Muscle of arm (tissue), 14 donors: ENCODE data around the gene MYB. TPM values are rescaled to one million over a fixed set of nuclear protein-coding genes. Genes with fewer than 3 reads are reported as not detected.
"Not testable (repeated sequence)": the region's sequence is repeated elsewhere in the genome, so short reads cannot be mapped to it uniquely, and the experiment has no call there.

ENCODE experiments used
- DNase-seq: peaks from one replicate; pipeline ENCODE4 v3.0.0-alpha.2; 2013
- long read RNA-seq, 11 donors: transcript quantifications; one replicate each; lab custom pipeline, GENCODE V29; 2026
- polyA plus RNA-seq, 12 donors: library from polyadenylated mRNA; unstranded; fragments of 120-200 nt; gene quantifications; one replicate each; pipeline ENCODE4 v1.2.1, GENCODE V29; 2013; ENCODE audit not compliant: insufficient read length in 12 of 12

The MYB gene
- 1 to 10 TPM in 7 of 12 donors, under 1 TPM in 3, not detected in 2; 0.71 to 9.3 (median 1.1) TPM for polyA plus RNA-seq
- long read RNA-seq, donor 1, partial matches to known transcripts: 0 of 1 reads
- long read RNA-seq, donor 1, other reads (novel, unspliced or antisense): 0 of 1 reads
- long read RNA-seq, donor 2: 0 reads
- long read RNA-seq, donor 3: 0 reads
- long read RNA-seq, donor 4: 0 reads
- long read RNA-seq, donor 5: 0 reads
- long read RNA-seq, donor 6, partial matches to known transcripts: 0 of 1 reads
- long read RNA-seq, donor 6, other reads (novel, unspliced or antisense): 0 of 1 reads
- long read RNA-seq, donor 7: 0 reads
- long read RNA-seq, donor 8: 0 reads
- long read RNA-seq, donor 9: 0 reads
- long read RNA-seq, donor 10: 0 reads
- long read RNA-seq, donor 11, partial matches to known transcripts: 0 of 2 reads
- long read RNA-seq, donor 11, other reads (novel, unspliced or antisense): 0 of 2 reads

DNA sequence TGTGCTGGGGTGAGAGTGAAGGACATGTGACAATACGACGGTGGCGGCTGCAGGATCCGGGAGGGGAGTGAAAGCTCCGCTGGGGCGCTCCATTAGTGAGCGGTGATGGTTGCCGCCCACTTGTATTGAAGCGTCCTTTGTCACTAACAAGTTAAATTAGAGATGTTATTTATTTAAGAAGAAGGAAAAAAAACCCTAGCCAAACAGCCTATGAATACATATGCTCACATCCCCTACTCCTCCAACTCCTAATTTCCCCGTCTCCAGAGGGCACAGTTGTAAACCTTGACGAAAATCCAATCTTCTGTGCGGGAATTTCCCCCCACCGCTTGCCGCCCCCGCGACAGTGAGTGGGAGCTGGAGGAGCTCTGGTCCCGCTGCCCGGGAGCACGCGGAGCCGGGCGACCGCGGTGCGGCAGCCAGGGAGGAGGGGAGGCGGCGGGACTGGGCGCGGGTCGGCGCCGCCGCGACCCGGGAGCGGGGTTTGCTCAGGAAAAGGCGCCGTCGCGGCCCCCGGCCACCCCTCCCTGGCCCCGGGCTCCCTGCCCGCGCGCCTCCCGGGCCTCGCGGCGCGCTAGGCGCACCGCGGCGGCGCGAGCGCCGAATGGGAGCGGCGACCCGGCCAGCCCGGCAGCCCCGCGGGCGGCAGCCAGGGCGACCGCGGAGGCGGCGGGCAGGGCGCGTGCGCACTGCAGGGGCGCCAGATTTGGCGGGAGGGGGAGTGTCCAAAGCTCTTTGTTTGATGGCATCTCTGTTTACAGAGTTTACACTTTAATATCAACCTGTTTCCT, at the start of gene MYB:
TSS of gene MYB (plus strand) at position 767 of the 791 bp plus-strand sequence. CDS start 206 bp downstream, outside the sequence.
- DNase-seq: peak; percentile 43

GRCh38 chr6:135132776-135133175, 48.3 kb upstream of the MYB start:
- no peak for DNase-seq

- DNase-seq: no peak
These were observed 45.3 kb upstream of the MYB start for GRCh38 chr6:135135835-135136234.

GRCh38 chr6:135137826-135138225, 43.3 kb upstream of the MYB start:
- no peak for DNase-seq

DNA sequence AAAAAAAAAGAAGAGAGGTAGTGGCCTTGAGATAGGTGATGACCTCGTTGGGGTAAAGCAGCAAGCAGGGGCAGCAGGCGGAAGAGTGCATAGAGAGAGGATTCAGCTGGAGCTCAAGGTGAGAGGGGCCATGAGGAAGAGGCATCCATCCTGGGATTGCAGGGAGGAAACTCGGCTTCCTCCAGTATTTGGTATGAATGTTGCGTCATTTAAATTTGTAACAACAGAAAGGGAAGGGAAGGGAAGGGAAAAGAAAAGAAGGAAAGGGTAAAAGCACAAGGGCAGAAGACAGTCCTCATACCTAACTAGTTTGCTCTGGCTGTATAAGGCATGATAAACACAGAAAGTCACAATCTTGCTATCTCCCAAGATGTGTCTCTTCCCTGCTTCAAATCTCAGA, 39.9 kb upstream of the MYB start:
- DNase-seq: no peak

GRCh38 chr6:135141728-135142127, 39.4 kb upstream of the MYB start:
- DNase-seq: no peak

DNA sequence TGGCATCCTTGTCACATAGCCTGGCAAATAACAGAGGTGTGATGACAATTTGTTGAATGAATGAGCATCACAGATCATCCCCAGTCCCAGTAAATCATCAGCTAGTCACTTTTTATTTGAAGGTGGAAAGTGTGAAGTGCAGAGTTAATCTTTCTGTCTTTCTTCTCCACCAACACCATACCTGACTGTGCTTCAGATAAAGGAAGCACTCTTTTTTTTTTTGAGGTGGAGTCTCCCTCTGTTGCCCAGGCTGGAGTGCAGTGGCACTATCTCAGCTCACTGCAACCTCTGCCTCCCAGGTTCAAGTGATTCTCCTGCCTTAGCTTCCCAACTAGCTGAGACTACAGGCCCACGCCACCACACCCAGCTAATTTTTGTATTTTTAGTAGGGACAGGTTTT, 38.9 kb upstream of the MYB start:
- DNase-seq: not testable (repeated sequence)

- DNase-seq: no peak
These were observed 36.4 kb upstream of the MYB start for GRCh38 chr6:135144673-135145062.

DNA sequence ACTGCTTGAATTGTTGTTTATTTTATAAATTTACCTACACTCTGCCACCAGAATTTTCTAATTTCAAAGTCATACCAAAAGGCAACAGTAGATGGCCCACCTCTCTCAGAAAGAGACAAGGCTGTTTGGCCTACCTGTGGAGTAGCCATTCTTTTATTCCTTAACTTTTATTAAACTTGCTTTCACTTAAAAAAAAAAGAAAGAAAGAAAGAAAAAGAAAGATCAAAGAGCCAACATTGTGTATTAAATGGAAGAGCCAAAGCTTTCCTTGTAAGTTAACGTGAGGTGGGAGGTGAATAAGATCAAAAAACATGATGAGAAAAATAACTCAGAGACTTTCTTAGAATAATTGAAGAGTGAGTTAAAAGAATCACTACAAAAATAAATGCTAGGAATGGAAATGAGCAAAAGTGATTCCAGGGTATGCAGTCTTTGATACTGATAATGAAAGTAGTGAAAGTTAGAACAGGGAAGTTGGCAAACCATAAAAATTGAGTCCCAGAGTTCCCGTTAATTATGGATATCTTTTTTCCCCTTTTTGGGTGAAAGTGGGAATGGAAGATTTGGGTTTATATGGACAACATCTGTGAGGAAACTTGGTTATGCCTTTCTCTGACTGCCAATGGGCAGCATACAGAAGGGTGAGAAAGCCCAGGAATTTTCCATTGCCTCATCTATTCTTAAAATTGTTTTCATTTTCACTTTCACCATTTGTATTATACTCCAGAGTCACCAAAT, 35.9 kb upstream of the MYB start:
- no peak for DNase-seq

DNA sequence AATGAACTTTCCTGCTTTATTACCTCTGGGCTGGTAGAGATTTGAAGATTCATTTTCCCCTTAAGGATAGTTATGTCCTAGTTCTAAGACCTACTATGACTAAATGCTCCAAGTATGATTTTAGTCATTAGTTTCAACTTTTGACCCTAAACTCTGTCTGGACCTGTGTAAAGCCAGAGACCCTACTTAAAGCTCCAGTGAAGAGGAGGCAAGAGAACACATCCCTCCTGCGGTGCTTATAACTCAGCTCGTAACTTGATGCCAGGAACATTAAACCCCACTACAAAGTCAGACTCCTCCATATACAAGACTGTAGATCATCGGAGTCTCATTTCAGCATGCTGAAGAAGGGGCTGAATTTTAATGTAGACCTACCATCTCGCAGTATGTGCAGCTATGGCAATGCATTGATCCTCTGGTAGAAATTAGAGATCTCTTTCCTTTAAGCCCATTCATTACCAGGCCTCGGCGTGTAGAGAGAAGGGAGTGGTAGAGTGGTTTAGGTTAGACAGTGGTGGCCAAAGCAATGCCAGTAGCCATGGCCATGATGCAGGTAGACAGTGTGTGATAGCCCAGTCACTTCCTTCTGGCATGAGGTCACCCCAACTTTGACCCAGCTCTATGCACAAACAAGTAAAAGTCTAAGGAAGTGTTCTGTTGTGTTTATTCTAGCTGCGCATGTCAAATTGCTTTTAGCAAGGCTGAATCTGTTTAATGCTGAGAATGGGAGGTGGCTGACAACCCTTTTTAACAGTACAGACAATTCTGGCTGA, 34.8 kb upstream of the MYB start:
- DNase-seq: no peak

GRCh38 chr6:135147637-135148592, 33.2 kb upstream of the MYB start:
- DNase-seq: no peak

GRCh38 chr6:135148889-135149288, 32.2 kb upstream of the MYB start:
- DNase-seq: no peak

DNA sequence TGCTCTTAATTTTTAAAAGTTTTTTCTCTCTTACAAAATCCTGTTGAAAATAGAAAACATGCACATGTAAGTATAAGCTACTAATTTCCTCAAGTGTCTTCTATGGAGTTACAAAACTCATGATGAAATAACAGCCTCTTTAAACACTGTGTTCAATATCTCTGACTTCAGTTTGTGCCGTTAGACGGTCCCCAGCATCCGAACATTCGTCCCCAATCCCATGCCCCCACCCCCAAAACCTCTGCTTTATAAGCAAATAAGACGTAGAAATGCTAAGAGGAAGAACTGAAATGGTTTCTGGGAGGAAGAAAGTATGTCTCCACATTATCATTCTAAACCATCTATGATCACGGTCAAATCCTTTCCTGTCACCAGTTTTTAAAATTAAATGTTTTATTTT, 31.7 kb upstream of the MYB start:
- no peak for DNase-seq

DNA sequence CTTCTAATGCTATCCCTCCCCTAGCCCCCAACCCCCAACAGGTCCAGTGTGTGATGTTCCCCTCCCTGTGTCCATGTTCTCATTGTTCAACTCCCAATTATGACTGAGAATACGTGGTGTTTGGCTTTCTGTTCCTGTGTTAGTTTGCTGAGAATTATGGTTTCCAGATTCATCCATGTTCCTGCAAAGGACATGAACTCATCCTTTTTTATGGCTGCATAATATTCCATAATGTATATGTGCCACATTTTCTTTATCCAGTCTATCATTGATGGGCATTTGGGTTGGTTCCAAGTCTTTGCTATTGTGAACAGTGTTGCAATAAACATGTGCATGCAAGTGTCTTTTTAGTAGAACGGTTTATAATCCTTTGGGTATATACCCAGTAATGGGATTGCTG, 30.6 kb upstream of the MYB start:
- DNase-seq: not testable (repeated sequence)

GRCh38 chr6:135154125-135154524, 27.0 kb upstream of the MYB start:
- not testable (repeated sequence) for DNase-seq

GRCh38 chr6:135158397-135158796, 22.7 kb upstream of the MYB start:
- no peak for DNase-seq

DNA sequence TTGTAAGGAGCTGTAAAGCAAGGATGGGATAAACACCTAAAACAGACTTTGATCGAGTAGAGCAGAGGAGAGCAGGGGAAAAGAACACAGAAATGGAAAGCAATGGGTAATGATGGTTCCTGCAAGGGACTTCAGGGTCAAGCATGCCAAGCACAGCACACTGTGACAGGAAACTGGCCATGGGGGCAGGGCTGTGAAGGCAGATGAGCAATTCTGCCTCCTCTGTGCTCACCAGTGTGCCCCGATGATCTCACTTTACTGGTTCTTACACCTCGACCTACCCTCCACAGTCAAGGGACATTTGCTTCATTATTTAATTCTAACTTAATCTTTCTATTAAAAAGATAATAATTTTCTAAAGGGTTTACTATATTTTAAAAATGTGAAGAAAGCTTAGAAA, 21.6 kb upstream of the MYB start:
- no peak for DNase-seq

DNA sequence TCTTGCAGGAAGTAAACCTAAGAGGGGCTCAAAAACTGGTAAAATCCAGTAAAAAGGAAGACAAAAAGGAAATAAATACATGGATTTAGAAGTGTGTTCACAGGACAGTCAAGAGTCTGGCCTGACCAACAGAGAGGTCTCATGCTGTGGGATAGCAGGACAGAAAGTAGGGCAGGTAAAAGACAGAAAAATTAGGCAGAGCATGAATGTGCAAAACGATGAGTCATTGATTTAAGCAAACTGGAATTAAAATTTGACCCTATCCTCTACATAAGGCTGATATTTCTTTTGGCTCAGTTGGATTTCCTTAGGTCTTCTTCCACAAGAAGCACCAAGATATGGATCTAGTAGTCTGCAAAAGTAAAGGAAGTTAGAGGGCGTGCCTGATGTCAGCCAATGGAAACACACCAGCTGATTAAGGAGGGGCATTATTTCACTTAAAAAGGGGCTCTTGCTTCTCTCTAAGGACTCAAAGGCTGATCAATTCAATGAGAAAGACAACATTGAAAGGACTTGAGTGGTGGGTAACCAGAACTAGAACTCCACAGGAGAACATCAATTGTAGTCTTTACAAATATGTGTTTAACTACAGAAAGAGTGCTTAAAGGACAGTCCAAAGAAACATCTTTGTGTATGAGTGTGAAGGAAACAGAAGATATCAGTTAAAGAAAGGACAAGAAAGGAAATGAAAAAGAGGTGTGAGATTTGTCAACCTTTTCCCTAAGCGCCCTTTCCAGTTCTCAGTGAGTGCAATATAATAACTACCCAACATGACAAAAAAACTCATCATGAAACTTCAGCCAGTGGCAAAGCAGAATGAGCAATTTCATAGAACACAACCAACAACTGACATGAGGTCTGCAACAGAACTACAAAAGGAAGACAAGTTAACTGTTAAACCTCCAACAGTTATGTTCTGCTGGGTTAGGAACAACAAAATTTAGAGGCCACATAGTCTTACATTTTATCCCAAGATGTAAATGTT, 19.4 kb upstream of the MYB start:
- no peak for DNase-seq
